GM12878 (cell line): Measurements from ENCODE around the gene EEF1B2. TPM values are rescaled to one million over a fixed set of nuclear protein-coding genes. Genes with fewer than 3 reads are reported as not detected.

Experiments used
- ATAC-seq: fragments of 200-7000 bp; cut with Tn5 transposase; 3 replicates; pipeline ENCODE4 v1.9.1; 2020; ENCODE audit warnings: mild to moderate bottlenecking, moderate library complexity
- BruUV-seq: library from RNA; stranded (reverse); fragments of 400-500 nt; replicated peaks from 2 replicates; lab custom pipeline; 2021; lab: Mats Ljungman, UMichigan
- CTCF ChIA-PET: fragments of 300-600 bp; sonication (Branson Sonifier 250); formaldehyde crosslinking; extraction: SDS; loops from one replicate; lab custom pipeline; 2021; ENCODE audit warnings: inconsistent platforms; lab: Yijun Ruan, JAX
- POLR2A ChIA-PET: fragments of 350-600 bp; formaldehyde crosslinking; extraction: SDS; loops from one replicate; lab custom pipeline; 2021; ENCODE audit warnings: inconsistent platforms; lab: Charles Lee
- RAD21 ChIA-PET: fragments of 300-600 bp; sonication (Branson Sonifier 250); formaldehyde crosslinking; loops from one replicate; lab custom pipeline; 2023; ENCODE audit warnings: antibody characterized with exemption; ENCODE audit not compliant: unreplicated experiment; lab: Charles Lee
- SMC1A ChIA-PET: fragments of 300-600 bp; sonication (Branson Sonifier 250); formaldehyde crosslinking; loops from one replicate; lab custom pipeline; 2023; ENCODE audit not compliant: unreplicated experiment, uncharacterized antibody; lab: Charles Lee
- DNase-seq: peaks from one replicate; pipeline ENCODE4 v3.0.0-alpha.2; 2011; ENCODE audit warnings: low read depth, low spot score
- FAIRE-seq: peaks from 3 replicates; lab custom pipeline; 2011; peaks lifted over from hg19 to GRCh38; lab: Jason Lieb, UNC
- H2AFZ ChIP-seq: 2 replicates; pipeline ENCODE4 v1.6.0; 2011; ENCODE audit warnings: low read depth, low read length, control low read depth; ENCODE audit not compliant: control insufficient read depth
- H3K27ac ChIP-seq: 2 replicates; pipeline ENCODE4 v1.5.1; 2011; ENCODE audit warnings: control low read depth; ENCODE audit not compliant: control insufficient read depth, insufficient read depth
- H3K27me3 ChIP-seq, 2 experiments: replicated peaks in 1 of 2; 2 replicates each; pipeline versions ENCODE4 v1.6.0 to v1.6.1; 2011; ENCODE audit warnings: low read length in 1 of 2; ENCODE audit not compliant: control insufficient read depth in 2 of 2, insufficient read depth in 2 of 2
- H3K36me3 ChIP-seq, 2 experiments: 2 replicates each; pipeline ENCODE4 v1.5.1; 2011; ENCODE audit warnings: low read length in 1 of 2; ENCODE audit not compliant: control insufficient read depth in 2 of 2, insufficient read depth in 2 of 2
- H3K4me1 ChIP-seq: 2 replicates; pipeline ENCODE4 v1.6.1; 2011; ENCODE audit warnings: mild to moderate bottlenecking, low read length, moderate library complexity, mixed read lengths; ENCODE audit not compliant: control insufficient read depth, insufficient read depth
- H3K4me2 ChIP-seq: 2 replicates; pipeline ENCODE4 v1.6.0; 2011; ENCODE audit warnings: control low read depth; ENCODE audit not compliant: control insufficient read depth, insufficient read depth
- H3K4me3 ChIP-seq: fragments of 200-600 bp; sonication (generic); 2 replicates; pipeline ENCODE4 v1.5.1; 2016
- H3K79me2 ChIP-seq: 2 replicates; pipeline ENCODE4 v1.6.0; 2011; ENCODE audit warnings: low read length; ENCODE audit not compliant: control insufficient read depth, insufficient read depth
- H3K9ac ChIP-seq: 2 replicates; pipeline ENCODE4 v1.8.0; 2011; ENCODE audit warnings: low read length, control low read depth, mixed read lengths; ENCODE audit not compliant: control insufficient read depth, insufficient read depth
- H3K9me3 ChIP-seq: replicated peaks from 3 replicates; pipeline ENCODE4 v1.5.1; 2011; ENCODE audit warnings: mild to moderate bottlenecking, low read length; ENCODE audit not compliant: control insufficient read depth, insufficient read depth
- H4K20me1 ChIP-seq: 2 replicates; pipeline ENCODE4 v1.6.0; 2011; ENCODE audit not compliant: control insufficient read depth, insufficient read depth
- CBFB ChIP-seq: IDR thresholded peaks from 2 replicates; pipeline ENCODE4 v1.6.1; 2016; ENCODE audit warnings: antibody characterized with exemption, low read depth
- CBX3 ChIP-seq: fragments of 200-600 bp; sonication (generic); IDR thresholded peaks from 2 replicates; pipeline ENCODE4 v1.6.1; 2016; ENCODE audit warnings: low read depth, borderline replicate concordance
- CBX5 ChIP-seq: sonication (generic); IDR thresholded peaks from 2 replicates; pipeline ENCODE4 v1.6.1; 2016; ENCODE audit warnings: low read depth, moderate library complexity, mild to moderate bottlenecking, inconsistent platforms
- IKZF1 ChIP-seq: fragments of 450-650 bp; conservative IDR thresholded peaks from 2 replicates; pipeline ENCODE4 v1.6.1; 2017; ENCODE audit warnings: antibody characterized with exemption, mild to moderate bottlenecking
- IKZF2 ChIP-seq, 2 experiments: fragments of 450-650 bp; IDR thresholded peaks; 2 replicates each; pipeline ENCODE4 v1.6.1; 2017; ENCODE audit warnings: mild to moderate bottlenecking in 2 of 2, moderate library complexity in 2 of 2
- NRF1 ChIP-seq: conservative IDR thresholded peaks from 2 replicates; pipeline ENCODE4 v1.6.1; 2011; ENCODE audit warnings: mild to moderate bottlenecking, low read depth, low read length, improper control_type of control experiment
- PML ChIP-seq: IDR thresholded peaks from 2 replicates; pipeline ENCODE4 v1.6.1; 2012; ENCODE audit warnings: low read length, inconsistent platforms
- RAD21 ChIP-seq: IDR thresholded peaks from 2 replicates; pipeline ENCODE4 v1.6.1; 2011; ENCODE audit warnings: mild to moderate bottlenecking, low read depth, low read length, moderate library complexity; ENCODE audit not compliant: insufficient read depth
- RAD51 ChIP-seq: fragments of 450-650 bp; IDR thresholded peaks from 2 replicates; pipeline ENCODE4 v1.6.1; 2016; ENCODE audit warnings: moderate library complexity, mild to moderate bottlenecking, inconsistent platforms
- RUNX3 ChIP-seq: IDR thresholded peaks from 2 replicates; pipeline ENCODE4 v1.6.1; 2012; ENCODE audit warnings: low read length, inconsistent platforms
- ZNF24 ChIP-seq: fragments of 450-650 bp; IDR thresholded peaks from 2 replicates; pipeline ENCODE4 v1.6.1; 2017; ENCODE audit warnings: antibody characterized with exemption, mild to moderate bottlenecking
- ZZZ3 ChIP-seq: IDR thresholded peaks from 2 replicates; pipeline ENCODE4 v1.6.1; 2011; ENCODE audit warnings: low read depth; ENCODE audit not compliant: control insufficient read depth, insufficient read length
- WGBS: methylation state at CpG from one replicate; pipeline ENCODE4 v1.1.6; 2016; ENCODE audit warnings: low lambda C conversion rate; ENCODE audit not compliant: insufficient replicate concordance, insufficient coverage; ENCODE audit errors: missing lambda C conversion rate; 5-methylcytosine and 5-hydroxymethylcytosine counted together
- in situ Hi-C: fragments of 300-500 bp; cut with MboI; formaldehyde crosslinking; loops from 9 replicates; pipeline ENCODE4 v1.14.3; 2018; ENCODE audit warnings: mixed read lengths
- intact Hi-C: fragments of 100-400 bp; cut with micrococcal nuclease; formaldehyde crosslinking; loops from one replicate; pipeline ENCODE4 v1.14.2; 2022; ENCODE audit not compliant: unreplicated experiment
- polyA plus RNA-seq, 11 experiments: library from polyadenylated mRNA; depleted of rRNA in 4 of 11; unstranded in 6 of 11; stranded (reverse) in 5 of 11; fragments of >200 nt; fragmentation: Nextera tagmentation in 4 of 11; fragmentation: Illumina TruSeq in 1 of 11; extraction: Ambion mirVana in 4 of 11; extraction: Trizol in 1 of 11; gene quantifications; 1 replicate in 1 of 11; 2 replicates in 10 of 11; pipeline versions ENCODE4 v1.2.1 to v1.2.3, GENCODE V29; 2011 to 2016; ENCODE audit warnings: inconsistent platforms in 2 of 11, missing spikeins in 2 of 11, low read depth in 1 of 11
- total RNA-seq, 4 experiments: library from RNA; depleted of rRNA in 3 of 4; stranded (reverse); fragments of >200 nt in 3 of 4; fragmentation: Illumina TruSeq in 1 of 4; extraction: Trizol in 1 of 4; gene quantifications; 2 replicates each; pipeline versions ENCODE4 v1.2.1 to v1.2.3, GENCODE V29; 2013 to 2021
- TF ChIP-seq, protein P1 (sequence below): fragments of 150-350 bp; IDR thresholded peaks from 2 replicates; pipeline ENCODE4 v1.6.1; 2016; ENCODE audit warnings: low read depth, low read length
- TF ChIP-seq, protein P2 (sequence below): fragments of 450-650 bp; IDR thresholded peaks from 2 replicates; pipeline ENCODE4 v1.6.1; 2016; ENCODE audit warnings: mild to moderate bottlenecking, moderate library complexity, borderline replicate concordance
- TF ChIP-seq, protein P3 (sequence below): fragments of 450-650 bp; IDR thresholded peaks from 2 replicates; pipeline ENCODE4 v1.6.1; 2017; ENCODE audit warnings: low read depth, mild to moderate bottlenecking, moderate library complexity

Gene EEF1B2
- total and polyA plus RNA-seq, 10 of the 15 experiments (the other 5 are each of a cell fraction or from before 2014, with no cell fraction given), result 719 to 2,110 (median 1,232) TPM

DNA sequence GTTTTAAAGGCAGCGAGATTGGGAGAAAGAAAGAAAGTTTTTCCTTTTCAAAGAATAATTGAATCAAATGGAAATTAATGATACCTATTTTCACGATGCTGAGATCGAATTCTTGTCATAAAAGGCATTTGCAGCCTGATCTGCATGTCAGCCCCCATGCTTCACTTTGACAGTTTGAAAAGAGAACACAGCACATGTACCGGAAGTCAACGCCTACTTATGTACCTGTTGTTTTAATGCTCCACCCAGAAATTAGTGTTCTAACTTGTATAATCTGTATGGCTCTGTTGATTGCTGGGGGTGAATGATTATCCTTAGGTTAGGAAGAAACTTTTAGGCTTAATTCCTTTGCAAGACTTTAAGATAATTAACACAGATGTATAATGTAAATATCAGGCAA is 31.0 kb downstream of the EEF1B2 start:
- Histone ChIP-seq H2AFZ (no peak overlapping the region), H3K9ac (no peak overlapping the region), H3K27ac (no peak overlapping the region), H3K9me3 (no peaks in the 10 kb centered on the region), H3K4me2 (no peak overlapping the region), H3K4me3 (no peak overlapping the region), H4K20me1 (no peaks in the 10 kb centered on the region), H3K36me3 (no peaks in the 10 kb centered on the region), H3K4me1 (no peaks in the 10 kb centered on the region), H3K79me2 (no peaks in the 10 kb centered on the region), H3K27me3 (peaks cover 0 to 2% of the 10 kb centered on the region in 2 experiments; a peak in 1 of 4 replicates)
- ChIA-PET POLR2A (no interaction called here), RAD21 (no interaction called here), CTCF (no interaction called here), SMC1A (no interaction called here)
- DNase-seq (no peak), FAIRE-seq (no peak), ATAC-seq (no peak)
- TF ChIP-seq CBX5, result no peak
- no peak for TF ChIP-seq ZZZ3
- TF ChIP-seq RAD21, result no peak
- TF ChIP-seq PML, result no peak
- TF ChIP-seq CBX3, result no peak
- TF ChIP-seq CBFB, result no peak
- TF ChIP-seq ZNF24, result no peak
- TF ChIP-seq NRF1, result no peak
- no peak for TF ChIP-seq RAD51
- no peak for TF ChIP-seq RUNX3
- TF ChIP-seq IKZF1, result no peak
- TF ChIP-seq, protein P1, sequence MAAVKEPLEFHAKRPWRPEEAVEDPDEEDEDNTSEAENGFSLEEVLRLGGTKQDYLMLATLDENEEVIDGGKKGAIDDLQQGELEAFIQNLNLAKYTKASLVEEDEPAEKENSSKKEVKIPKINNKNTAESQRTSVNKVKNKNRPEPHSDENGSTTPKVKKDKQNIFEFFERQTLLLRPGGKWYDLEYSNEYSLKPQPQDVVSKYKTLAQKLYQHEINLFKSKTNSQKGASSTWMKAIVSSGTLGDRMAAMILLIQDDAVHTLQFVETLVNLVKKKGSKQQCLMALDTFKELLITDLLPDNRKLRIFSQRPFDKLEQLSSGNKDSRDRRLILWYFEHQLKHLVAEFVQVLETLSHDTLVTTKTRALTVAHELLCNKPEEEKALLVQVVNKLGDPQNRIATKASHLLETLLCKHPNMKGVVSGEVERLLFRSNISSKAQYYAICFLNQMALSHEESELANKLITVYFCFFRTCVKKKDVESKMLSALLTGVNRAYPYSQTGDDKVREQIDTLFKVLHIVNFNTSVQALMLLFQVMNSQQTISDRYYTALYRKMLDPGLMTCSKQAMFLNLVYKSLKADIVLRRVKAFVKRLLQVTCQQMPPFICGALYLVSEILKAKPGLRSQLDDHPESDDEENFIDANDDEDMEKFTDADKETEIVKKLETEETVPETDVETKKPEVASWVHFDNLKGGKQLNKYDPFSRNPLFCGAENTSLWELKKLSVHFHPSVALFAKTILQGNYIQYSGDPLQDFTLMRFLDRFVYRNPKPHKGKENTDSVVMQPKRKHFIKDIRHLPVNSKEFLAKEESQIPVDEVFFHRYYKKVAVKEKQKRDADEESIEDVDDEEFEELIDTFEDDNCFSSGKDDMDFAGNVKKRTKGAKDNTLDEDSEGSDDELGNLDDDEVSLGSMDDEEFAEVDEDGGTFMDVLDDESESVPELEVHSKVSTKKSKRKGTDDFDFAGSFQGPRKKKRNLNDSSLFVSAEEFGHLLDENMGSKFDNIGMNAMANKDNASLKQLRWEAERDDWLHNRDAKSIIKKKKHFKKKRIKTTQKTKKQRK, result no peak
- no peak for TF ChIP-seq IKZF2 (IDR thresholded peaks at IDR 0.05)
- TF ChIP-seq, protein P2, sequence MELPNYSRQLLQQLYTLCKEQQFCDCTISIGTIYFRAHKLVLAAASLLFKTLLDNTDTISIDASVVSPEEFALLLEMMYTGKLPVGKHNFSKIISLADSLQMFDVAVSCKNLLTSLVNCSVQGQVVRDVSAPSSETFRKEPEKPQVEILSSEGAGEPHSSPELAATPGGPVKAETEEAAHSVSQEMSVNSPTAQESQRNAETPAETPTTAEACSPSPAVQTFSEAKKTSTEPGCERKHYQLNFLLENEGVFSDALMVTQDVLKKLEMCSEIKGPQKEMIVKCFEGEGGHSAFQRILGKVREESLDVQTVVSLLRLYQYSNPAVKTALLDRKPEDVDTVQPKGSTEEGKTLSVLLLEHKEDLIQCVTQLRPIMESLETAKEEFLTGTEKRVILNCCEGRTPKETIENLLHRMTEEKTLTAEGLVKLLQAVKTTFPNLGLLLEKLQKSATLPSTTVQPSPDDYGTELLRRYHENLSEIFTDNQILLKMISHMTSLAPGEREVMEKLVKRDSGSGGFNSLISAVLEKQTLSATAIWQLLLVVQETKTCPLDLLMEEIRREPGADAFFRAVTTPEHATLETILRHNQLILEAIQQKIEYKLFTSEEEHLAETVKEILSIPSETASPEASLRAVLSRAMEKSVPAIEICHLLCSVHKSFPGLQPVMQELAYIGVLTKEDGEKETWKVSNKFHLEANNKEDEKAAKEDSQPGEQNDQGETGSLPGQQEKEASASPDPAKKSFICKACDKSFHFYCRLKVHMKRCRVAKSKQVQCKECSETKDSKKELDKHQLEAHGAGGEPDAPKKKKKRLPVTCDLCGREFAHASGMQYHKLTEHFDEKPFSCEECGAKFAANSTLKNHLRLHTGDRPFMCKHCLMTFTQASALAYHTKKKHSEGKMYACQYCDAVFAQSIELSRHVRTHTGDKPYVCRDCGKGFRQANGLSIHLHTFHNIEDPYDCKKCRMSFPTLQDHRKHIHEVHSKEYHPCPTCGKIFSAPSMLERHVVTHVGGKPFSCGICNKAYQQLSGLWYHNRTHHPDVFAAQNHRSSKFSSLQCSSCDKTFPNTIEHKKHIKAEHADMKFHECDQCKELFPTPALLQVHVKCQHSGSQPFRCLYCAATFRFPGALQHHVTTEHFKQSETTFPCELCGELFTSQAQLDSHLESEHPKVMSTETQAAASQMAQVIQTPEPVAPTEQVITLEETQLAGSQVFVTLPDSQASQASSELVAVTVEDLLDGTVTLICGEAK, result no peak
- TF ChIP-seq, protein P3, sequence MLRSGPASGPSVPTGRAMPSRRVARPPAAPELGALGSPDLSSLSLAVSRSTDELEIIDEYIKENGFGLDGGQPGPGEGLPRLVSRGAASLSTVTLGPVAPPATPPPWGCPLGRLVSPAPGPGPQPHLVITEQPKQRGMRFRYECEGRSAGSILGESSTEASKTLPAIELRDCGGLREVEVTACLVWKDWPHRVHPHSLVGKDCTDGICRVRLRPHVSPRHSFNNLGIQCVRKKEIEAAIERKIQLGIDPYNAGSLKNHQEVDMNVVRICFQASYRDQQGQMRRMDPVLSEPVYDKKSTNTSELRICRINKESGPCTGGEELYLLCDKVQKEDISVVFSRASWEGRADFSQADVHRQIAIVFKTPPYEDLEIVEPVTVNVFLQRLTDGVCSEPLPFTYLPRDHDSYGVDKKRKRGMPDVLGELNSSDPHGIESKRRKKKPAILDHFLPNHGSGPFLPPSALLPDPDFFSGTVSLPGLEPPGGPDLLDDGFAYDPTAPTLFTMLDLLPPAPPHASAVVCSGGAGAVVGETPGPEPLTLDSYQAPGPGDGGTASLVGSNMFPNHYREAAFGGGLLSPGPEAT, result no peak
- no TSS peak for BruUV-seq
- WGBS, result 44% methylated on average over 5 of the region's 5 CpGs
- in situ Hi-C loops (no loop called here), intact Hi-C loops (no loop called here)
